GM19240 (cell line): Measurements from ENCODE around the gene HMBS.
"Not testable (repeated sequence)": the region's sequence is repeated elsewhere in the genome, so short reads cannot be mapped to it uniquely, and the experiment has no call there.

Experiments
- DNase-seq: peaks from one replicate; pipeline ENCODE4 v3.0.0; 2011; ENCODE audit warnings: low spot score; ENCODE audit not compliant: insufficient read length

HMBS gene

GRCh38 chr11:119118227-119118626, 33.5 kb downstream of the HMBS start:
- no peak for DNase-seq

GRCh38 chr11:119118946-119119345, 34.3 kb downstream of the HMBS start:
- DNase-seq, result no peak

GRCh38 chr11:119120639-119121007, 35.9 kb downstream of the HMBS start:
- DNase-seq, result no peak

- peak; percentile 98 for DNase-seq
Measured at GRCh38 chr11:119121008-119121810, 36.5 kb downstream of the HMBS start, which contains the start of gene HINFP. Gene HINFP, plus strand, starts transcription at chr11:119121580. Its CDS starts 5,365 bp downstream, at chr11:119126945.

- no peak for DNase-seq
Measured at GRCh38 chr11:119121811-119122124, 37.1 kb downstream of the HMBS start.

- no peak for DNase-seq
Measured at GRCh38 chr11:119125821-119126220, 41.1 kb downstream of the HMBS start.

GRCh38 chr11:119126675-119127268, 42.1 kb downstream of the HMBS start:
- DNase-seq, result no peak

GRCh38 chr11:119130662-119131061, 46.0 kb downstream of the HMBS start:
- no peak for DNase-seq

GRCh38 chr11:119134389-119134978, 49.8 kb downstream of the HMBS start:
- DNase-seq, result no peak

- not testable (repeated sequence) for DNase-seq
Measured at GRCh38 chr11:119139276-119139675, 54.6 kb downstream of the HMBS start.
